GM21360 (cell line): ENCODE measurements around the gene AOAH.
"Not testable (repeated sequence)": the region's sequence is repeated elsewhere in the genome, so short reads cannot be mapped to it uniquely, and the experiment has no call there.

ENCODE experiments used
- ATAC-seq: cut with Tn5 transposase; IDR thresholded peaks from one replicate; pipeline ENCODE4 v1.9.1; 2021; ENCODE audit warnings: mild to moderate bottlenecking, moderate library complexity; ENCODE audit not compliant: unreplicated experiment

The AOAH gene

DNA sequence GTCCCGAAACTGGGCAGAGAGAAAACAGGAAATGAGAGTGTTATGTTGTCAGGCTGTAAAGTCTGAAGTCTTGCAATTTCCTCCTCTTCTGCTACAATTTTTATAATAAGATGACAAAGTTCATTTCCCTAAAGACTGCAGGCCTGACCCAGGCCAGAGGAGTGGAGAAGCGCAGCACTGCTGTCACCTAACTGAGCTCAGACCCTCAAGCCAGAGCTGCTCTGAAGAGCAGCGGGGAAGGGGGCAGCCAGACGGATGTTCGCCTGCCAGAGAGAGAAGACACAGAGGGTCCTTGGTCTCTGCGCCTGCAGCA, 12.6 kb upstream of the AOAH start:
- peak; percentile 83 for ATAC-seq

GRCh38 chr7:36736090-36736898, 12.0 kb upstream of the AOAH start:
- no peak for ATAC-seq

- ATAC-seq: no peak
These were observed 10.9 kb upstream of the AOAH start for GRCh38 chr7:36735172-36735571.

DNA sequence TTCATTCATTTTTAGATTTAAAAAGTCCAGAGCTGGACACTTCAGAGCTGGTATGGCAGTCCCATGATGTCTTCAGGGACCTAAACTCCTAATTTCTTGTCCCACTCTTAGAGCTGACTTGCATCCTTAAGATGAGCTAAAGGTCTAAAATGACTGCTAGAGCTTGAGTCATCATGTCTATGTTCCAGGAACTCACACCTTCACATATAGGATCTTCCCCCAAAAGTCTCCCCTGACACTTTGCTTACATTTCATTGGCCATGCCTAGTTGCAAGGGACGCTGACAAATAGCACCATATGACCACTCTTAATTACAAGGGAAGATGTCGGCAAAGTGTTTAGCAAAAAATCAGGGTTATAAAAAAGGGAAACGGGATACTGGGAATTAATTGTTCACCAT, 10.4 kb upstream of the AOAH start:
- no peak for ATAC-seq

DNA sequence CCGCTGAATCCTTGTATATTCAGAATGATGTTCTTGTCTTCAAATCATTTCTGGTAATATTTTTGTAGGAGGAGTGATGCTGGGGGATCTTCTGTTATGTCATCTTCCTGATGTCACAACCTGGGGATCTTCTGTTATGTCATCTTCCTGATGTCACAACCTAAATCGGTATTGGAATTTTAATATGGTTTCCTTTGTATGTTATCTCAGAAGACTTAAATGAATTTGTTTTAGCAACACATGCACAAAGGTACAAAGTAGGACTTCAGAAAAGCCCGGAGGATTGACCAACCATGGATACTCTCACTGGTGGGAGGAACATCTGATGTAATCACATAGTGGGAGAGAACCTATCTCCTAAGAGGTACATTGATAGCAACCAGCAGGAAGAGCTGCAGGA, 9.1 kb upstream of the AOAH start:
- no peak for ATAC-seq

DNA sequence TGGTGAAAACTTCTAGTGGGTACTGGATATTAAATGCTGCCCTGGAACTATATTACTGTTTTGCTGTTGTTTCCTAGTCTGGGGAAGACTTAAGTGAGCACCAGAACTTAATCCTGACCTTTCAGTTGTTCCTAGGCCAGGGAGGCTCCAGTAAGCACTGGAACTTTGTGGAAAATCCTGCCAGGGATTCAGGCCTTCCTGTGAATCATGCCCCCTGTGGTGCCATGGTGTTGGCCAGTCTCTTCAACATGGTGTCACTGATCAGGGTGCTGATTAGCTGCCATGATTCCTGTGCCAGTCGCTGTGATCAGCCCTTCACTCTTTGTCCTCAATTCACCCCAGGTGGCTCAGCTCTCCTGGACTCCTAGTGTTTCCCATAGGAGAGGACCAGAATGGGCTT, 8.5 kb upstream of the AOAH start:
- no peak for ATAC-seq

DNA sequence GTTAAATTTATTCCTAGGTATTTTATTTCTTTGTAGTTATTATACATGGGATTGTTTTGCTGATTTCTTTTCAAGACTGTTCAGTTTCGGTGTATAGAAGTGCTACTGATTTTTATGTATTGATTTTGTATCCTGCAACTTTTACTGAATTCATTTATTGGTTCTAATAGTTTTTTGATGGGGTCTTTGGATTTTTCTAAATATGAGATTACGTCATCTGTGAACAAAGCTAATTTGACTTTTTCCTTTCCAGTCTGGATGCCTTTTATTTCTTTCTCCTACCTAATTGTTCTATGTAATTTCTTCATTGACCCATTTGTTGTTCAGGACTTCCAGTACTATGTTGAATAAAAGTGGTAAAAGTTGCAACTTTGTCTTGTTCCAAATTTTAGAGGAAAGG, 5.8 kb upstream of the AOAH start:
- ATAC-seq: no peak

GRCh38 chr7:36728143-36728542, 3.8 kb upstream of the AOAH start:
- ATAC-seq: no peak

- no peak for ATAC-seq
These were observed 2.7 kb upstream of the AOAH start for GRCh38 chr7:36726806-36727503.

GRCh38 chr7:36726311-36726710, 2.0 kb upstream of the AOAH start:
- ATAC-seq: no peak

- ATAC-seq: no peak
These were observed 702 bp upstream of the AOAH start for GRCh38 chr7:36724996-36725395.

GRCh38 chr7:36723291-36723690, 1.0 kb downstream of the AOAH start:
- no peak for ATAC-seq

DNA sequence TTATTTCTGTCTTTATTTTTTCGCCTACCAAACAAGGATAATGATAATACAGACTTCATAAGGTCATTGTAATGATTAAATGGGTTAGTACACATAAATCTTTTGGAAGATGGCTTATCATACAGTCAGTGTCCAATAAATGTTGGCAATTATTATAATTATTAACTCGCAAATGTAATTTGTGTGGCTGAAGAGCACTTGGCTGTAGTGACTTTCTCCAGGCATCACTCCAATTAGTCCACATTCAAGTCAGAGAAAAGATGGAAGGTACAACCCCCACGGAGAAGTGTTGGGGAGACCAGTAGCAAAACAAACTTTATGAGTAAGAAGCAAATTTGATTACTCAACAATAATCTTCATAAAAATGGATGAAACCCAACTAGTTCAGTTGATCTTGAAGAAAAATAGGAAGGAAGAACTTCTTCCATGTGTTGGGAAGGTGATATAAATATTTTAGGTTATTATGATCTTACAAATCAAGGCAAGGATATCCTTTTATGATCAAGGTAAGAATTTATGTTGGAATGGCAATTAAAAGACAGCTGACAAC, 5.1 kb downstream of the AOAH start:
- ATAC-seq: no peak

DNA sequence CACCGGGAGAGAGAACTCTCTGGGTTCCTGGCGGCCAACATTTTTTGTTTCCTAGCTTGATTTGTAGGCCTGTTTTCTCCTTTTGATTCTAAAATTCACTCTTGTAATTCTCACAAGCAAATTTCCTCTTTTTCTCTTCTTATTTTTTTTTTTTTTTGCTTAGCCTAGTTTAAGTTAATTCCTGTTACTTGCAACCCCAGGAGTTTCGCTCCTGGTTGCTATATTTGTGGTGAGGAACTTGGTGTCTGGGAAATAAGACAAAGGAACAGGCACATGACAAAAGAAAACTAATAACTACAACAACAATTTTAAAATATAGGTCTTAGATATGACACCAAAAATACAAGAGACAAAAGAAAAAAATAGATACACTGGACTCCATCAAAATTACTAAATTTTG, 6.7 kb downstream of the AOAH start:
- ATAC-seq: no peak

GRCh38 chr7:36716802-36717201, 7.5 kb downstream of the AOAH start:
- not testable (repeated sequence) for ATAC-seq

DNA sequence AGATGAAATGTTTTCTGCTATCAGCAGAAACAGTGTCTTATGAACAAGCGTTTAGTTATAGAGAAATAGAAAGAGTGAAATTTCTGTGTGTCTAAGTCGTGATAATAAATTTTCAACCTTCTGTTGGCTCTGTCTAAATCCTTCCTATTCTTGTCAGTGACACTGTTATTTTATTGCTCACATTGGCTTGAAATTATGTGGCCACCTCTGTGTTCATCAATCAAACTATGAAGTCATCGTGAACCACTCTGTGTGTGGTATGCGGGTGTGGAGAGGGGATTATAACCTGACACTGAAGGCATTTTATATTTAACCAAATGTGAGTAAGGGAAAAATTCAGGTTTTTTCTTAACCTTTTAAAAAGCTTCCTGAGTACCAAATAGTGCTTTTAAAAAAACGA, 12.3 kb downstream of the AOAH start:
- ATAC-seq: no peak

GRCh38 chr7:36711256-36711655, 13.0 kb downstream of the AOAH start:
- no peak for ATAC-seq

DNA sequence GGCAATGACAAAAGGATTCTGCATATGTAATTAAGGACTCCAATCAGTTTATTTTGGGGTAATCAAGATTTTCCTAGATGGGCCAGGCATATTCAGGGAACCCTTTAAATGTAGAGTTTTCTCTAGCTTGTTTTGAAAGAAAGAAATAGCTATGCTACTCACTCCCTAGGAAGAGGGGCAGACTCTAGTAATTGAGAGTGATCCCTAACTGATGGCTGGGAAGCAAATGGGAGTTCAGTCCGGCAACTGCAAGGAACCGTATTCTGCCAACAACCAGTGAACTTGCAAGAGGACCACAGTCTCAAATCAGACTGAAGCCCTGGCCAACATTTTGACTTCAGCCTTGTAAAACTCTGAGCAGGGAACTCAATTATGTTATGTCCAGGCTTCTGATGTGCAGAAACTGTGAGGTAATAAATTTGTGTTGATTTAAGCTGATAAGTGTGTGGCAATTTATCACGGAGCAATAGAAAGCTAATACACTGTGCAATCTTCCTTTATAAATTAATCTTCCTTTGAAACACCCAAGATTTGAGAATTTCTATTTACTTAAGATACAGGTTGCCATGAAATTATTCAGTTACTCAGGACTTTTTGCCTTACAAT, 14.0 kb downstream of the AOAH start:
- ATAC-seq: no peak

- ATAC-seq: no peak
These were observed 15.5 kb downstream of the AOAH start for GRCh38 chr7:36708767-36709166.

GRCh38 chr7:36707898-36708297, 16.4 kb downstream of the AOAH start:
- no peak for ATAC-seq

DNA sequence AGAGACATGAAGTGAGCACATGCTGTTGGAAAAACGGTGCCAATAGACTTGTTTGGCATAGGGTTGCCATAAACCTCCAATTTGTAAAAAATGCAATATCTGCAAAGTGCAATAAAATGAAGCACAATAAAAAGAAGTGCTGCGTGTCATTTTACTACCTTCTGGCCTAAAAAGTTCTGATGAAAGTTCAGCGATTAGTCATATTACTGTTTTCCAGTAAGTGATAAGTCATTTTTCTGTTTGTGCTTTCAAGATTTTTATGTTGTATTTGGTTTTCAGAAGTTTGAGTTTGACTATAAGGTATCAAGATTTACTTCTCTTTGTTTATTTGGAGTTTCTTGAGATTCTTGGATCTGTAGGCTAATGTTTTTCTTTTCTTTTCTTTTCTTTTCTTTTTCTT, 16.8 kb downstream of the AOAH start:
- no peak for ATAC-seq

- ATAC-seq: not testable (repeated sequence)
These were observed 20.4 kb downstream of the AOAH start for GRCh38 chr7:36703860-36704259.
